C4-2B (cell line): ENCODE data around the gene NFE2L2.

ENCODE experiments used
- ZFX ChIP-seq: fragments of 450-650 bp; IDR thresholded peaks from 2 replicates; pipeline ENCODE4 v1.6.1; 2017
- TF ChIP-seq, protein P1 (sequence below): fragments of 450-650 bp; conservative IDR thresholded peaks from 2 replicates; pipeline ENCODE4 v1.5.1; 2017; ENCODE audit warnings: mild to moderate bottlenecking

DNA sequence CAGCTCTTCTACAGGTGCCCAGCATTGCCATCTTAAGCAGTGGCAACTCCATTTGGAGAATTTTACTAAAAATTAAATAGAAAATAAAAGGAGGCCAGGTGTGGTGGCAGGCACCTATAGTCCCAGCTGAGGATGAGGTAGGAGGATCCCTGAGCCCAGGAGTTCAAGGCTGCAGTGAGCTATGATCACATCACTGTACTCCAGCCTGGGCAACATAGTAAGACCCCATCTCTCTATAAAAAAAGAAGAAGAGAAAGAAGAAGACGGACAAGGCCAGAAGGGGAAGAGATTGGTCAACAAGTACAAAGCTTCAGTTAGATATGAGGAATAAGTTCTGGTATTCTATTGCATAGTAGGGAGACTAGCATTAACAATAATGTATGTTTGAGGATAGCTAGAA lies 73.6 kb downstream of the NFE2L2 start:
- TF ChIP-seq, protein P1, sequence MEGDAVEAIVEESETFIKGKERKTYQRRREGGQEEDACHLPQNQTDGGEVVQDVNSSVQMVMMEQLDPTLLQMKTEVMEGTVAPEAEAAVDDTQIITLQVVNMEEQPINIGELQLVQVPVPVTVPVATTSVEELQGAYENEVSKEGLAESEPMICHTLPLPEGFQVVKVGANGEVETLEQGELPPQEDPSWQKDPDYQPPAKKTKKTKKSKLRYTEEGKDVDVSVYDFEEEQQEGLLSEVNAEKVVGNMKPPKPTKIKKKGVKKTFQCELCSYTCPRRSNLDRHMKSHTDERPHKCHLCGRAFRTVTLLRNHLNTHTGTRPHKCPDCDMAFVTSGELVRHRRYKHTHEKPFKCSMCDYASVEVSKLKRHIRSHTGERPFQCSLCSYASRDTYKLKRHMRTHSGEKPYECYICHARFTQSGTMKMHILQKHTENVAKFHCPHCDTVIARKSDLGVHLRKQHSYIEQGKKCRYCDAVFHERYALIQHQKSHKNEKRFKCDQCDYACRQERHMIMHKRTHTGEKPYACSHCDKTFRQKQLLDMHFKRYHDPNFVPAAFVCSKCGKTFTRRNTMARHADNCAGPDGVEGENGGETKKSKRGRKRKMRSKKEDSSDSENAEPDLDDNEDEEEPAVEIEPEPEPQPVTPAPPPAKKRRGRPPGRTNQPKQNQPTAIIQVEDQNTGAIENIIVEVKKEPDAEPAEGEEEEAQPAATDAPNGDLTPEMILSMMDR: no peak
- no peak for TF ChIP-seq ZFX
